ENCODE data around the gene HDAC7. TPM values are rescaled to one million over a fixed set of nuclear protein-coding genes. Genes with fewer than 3 reads are reported as not detected.
"Not testable (repeated sequence)": the region's sequence is repeated elsewhere in the genome, so short reads cannot be mapped to it uniquely, and the experiment has no call there.

The HDAC7 gene
- total RNA-seq, 1 donor = 47.9 TPM

DNA sequence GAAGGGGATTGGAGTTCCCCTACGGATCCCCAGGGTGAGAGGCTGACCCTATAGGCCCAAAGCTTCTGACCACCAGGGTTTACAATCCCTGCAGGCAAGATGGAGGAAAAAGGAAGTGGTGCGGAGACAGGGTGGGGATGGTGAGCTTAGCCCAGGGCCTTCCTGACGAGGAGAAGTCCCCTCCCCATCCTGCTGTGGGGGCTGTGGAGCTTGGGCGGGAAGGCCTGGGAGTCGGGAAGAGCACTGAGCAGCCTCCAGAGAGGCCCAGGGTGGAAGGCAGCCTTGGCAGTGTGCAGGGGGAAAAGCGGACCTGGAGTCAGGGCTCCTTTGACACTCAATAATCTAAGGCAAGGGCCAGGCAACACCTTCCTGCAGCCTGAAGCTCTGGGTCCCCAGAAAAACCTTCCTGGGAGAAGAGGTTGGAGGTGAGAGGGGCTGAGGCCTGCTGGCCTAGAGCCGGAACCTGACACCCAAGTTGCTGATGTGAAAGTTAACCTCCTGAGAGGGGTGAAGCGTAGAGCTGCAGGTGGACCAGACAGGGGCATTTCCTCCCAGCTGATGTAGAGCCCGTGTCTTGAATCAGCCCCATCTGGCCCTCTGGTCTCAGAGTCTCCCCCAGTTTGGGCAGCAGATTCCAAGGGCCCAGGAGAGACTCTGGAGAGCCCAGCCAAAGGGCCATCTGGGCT lies 6.0 kb downstream of the HDAC7 start:
- peak overlapping the region; percentile 43 for H3K4me3 ChIP-seq (ENCODE audit: low read depth, low read length)
- TF ChIP-seq, protein P1, sequence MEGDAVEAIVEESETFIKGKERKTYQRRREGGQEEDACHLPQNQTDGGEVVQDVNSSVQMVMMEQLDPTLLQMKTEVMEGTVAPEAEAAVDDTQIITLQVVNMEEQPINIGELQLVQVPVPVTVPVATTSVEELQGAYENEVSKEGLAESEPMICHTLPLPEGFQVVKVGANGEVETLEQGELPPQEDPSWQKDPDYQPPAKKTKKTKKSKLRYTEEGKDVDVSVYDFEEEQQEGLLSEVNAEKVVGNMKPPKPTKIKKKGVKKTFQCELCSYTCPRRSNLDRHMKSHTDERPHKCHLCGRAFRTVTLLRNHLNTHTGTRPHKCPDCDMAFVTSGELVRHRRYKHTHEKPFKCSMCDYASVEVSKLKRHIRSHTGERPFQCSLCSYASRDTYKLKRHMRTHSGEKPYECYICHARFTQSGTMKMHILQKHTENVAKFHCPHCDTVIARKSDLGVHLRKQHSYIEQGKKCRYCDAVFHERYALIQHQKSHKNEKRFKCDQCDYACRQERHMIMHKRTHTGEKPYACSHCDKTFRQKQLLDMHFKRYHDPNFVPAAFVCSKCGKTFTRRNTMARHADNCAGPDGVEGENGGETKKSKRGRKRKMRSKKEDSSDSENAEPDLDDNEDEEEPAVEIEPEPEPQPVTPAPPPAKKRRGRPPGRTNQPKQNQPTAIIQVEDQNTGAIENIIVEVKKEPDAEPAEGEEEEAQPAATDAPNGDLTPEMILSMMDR (IDR thresholded peaks at IDR 0.05; ENCODE audit: insufficient read depth, low read depth, low read length) = no peak
- peak; percentile 42 for DNase-seq (ENCODE audit: low read depth)

DNA sequence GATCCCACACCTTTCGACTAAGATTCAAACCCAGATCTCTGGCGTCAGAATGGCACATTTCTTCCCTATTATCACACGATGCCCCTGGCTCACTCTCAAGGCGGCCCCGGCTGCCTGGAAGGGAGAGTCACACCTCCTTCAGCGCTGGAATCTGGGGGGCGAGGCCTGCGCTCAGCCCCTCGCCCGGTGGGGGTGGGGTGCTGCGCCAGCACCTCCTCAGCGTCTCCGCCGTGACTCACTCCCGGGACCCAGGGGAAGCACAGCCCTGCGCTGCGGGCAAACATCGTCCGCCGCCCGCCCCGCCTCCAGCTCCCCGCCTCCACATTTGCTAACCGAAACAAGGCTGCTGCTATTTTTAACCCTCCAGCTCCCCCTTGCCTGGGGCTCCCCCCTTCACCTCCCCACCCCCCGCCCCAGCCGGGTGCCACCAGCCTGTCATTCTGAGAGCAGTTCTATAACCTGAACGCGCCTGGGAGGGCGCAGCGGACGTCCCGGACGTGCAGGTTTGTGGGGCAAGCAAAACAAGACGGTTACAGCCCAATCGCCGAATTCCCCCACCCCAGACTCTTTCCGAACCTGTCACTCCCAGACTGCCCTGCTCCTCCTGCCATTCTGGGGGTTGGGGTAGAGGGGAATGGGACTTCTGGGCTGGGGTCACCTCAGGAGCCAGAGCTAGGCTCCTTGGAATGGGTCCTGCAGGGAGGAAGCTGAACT lies 6.7 kb downstream of the HDAC7 start:
- TF ChIP-seq, protein P1 (IDR thresholded peaks at IDR 0.05; ENCODE audit: insufficient read depth, low read depth, low read length) = no peak
- peak; percentile 87 for DNase-seq (ENCODE audit: low read depth)
- H3K4me3 ChIP-seq (ENCODE audit: low read depth, low read length) = peak overlapping the region; percentile 43

- no peak overlapping the region for H3K4me3 ChIP-seq (ENCODE audit: low read depth, low read length)
- TF ChIP-seq, protein P1 (IDR thresholded peaks at IDR 0.05; ENCODE audit: insufficient read depth, low read depth, low read length) = no peak
- peak; percentile 88 for DNase-seq (ENCODE audit: low read depth)
Measured at GRCh38 chr12:47811581-47812484, 7.9 kb downstream of the HDAC7 start.

- H3K4me3 ChIP-seq (ENCODE audit: low read depth, low read length) = no peak overlapping the region
- no peak for DNase-seq (ENCODE audit: low read depth)
- TF ChIP-seq, protein P1 (IDR thresholded peaks at IDR 0.05; ENCODE audit: insufficient read depth, low read depth, low read length) = no peak
Measured at GRCh38 chr12:47811072-47811396, 8.7 kb downstream of the HDAC7 start.

GRCh38 chr12:47809518-47809917 lies 10.2 kb downstream of the HDAC7 start:
- H3K4me3 ChIP-seq (ENCODE audit: low read depth, low read length); DNase-seq (ENCODE audit: low read depth): not testable (repeated sequence)

GRCh38 chr12:47808574-47809365 lies 10.9 kb downstream of the HDAC7 start:
- H3K4me3 ChIP-seq (ENCODE audit: low read depth, low read length) = no peak overlapping the region
- TF ChIP-seq, protein P1 (IDR thresholded peaks at IDR 0.05; ENCODE audit: insufficient read depth, low read depth, low read length) = peak; percentile 35
- no peak for DNase-seq (ENCODE audit: low read depth)

All from fibroblast of villous mesenchyme (primary cell).